ENCODE results near the gene NBAS. TPM values are rescaled to one million over a fixed set of nuclear protein-coding genes. Genes with fewer than 3 reads are reported as not detected.

NBAS gene
- polyA plus RNA-seq, 1 of the 3 experiments (the other 2 are of a cell fraction): 12.0 TPM

- Histone ChIP-seq H3K36me3 (replicated peaks in 1 of 2; ENCODE audit: control insufficient read depth in 1 of 2, insufficient read depth in 2 of 2, low read length in 1 of 2) (peaks cover 14 to 36% of the 10 kb centered on the region in 2 experiments), H2AFZ (ENCODE audit: low read depth) (no peak overlapping the region), H3K4me1 (ENCODE audit: control insufficient read depth in 1 of 2, insufficient read depth in 2 of 2, low read depth in 1 of 2, low read length in 1 of 2) (no peaks in the 10 kb centered on the region), H3K79me2 (ENCODE audit: insufficient read depth) (no peaks in the 10 kb centered on the region), H3K4me3 (ENCODE audit: low read depth in 2 of 2, low read length in 1 of 2) (no peak overlapping the region), H3F3A (replicated peaks; ENCODE audit: insufficient read depth) (no peaks in the 10 kb centered on the region), H3K27ac (ENCODE audit: low read depth in 2 of 2, low read length in 1 of 2) (no peak overlapping the region), H3K27me3 (ENCODE audit: insufficient read depth) (no peaks in the 10 kb centered on the region), H3K9me2 (no peaks in the 10 kb centered on the region), H3K9me3 (no peaks in the 10 kb centered on the region; the same call in 1 of the 2 replicates), H4K20me1 (ENCODE audit: insufficient read depth) (no peaks in the 10 kb centered on the region), H3K4me2 (no peak overlapping the region), H3K9ac (no peak overlapping the region)
- WGBS (ENCODE audit: low lambda C conversion rate): 96% methylated on average over 5 of the region's 5 CpGs
- POLR2A ChIA-PET: no interaction called here
- CTCF ChIA-PET: interaction anchor here (0.6 kb wide), 1 partner anchor 606 kb away, joined by 4 read pairs; no protein-coding TSS in a partner anchor
- no peak for TF ChIP-seq EP300 (IDR thresholded peaks at IDR 0.05; ENCODE audit: borderline replicate concordance in 1 of 2, low read depth in 1 of 2, low read length in 1 of 2)
- no peak for TF ChIP-seq GATA2 (CRISPR knock-in tag; IDR thresholded peaks at IDR 0.05)
- TF ChIP-seq MXI1 (IDR thresholded peaks at IDR 0.05; ENCODE audit: low read depth, low read length): no peak
- TF ChIP-seq ELF1 (IDR thresholded peaks at IDR 0.05): no peak
- no peak for TF ChIP-seq RXRA (IDR thresholded peaks at IDR 0.05; ENCODE audit: borderline replicate concordance, low read depth)
- TF ChIP-seq GABPA (IDR thresholded peaks at IDR 0.05; ENCODE audit: low read depth): no peak
- TF ChIP-seq POLR2AphosphoS5 (IDR thresholded peaks at IDR 0.05; ENCODE audit: low read depth, low read length): no peak
- TF ChIP-seq RCOR1 (IDR thresholded peaks at IDR 0.05; ENCODE audit: low read length): no peak
- TF ChIP-seq TEAD4 (IDR thresholded peaks at IDR 0.05; ENCODE audit: borderline replicate concordance, insufficient read depth): no peak
- no peak for TF ChIP-seq NFIC (IDR thresholded peaks at IDR 0.05; ENCODE audit: borderline replicate concordance)
- TF ChIP-seq YY1 (IDR thresholded peaks at IDR 0.05; ENCODE audit: low read depth): no peak
- no peak for TF ChIP-seq TCF12 (IDR thresholded peaks at IDR 0.05)
- TF ChIP-seq CTCF (IDR thresholded peaks at IDR 0.05): no peak
- TF ChIP-seq CHD2 (IDR thresholded peaks at IDR 0.05; ENCODE audit: low read length, partially characterized antibody): no peak
- DNase-seq: no peak
Observed at GRCh38 chr2:15448250-15448839, 112.8 kb downstream of the NBAS start.

- H3K79me2 ChIP-seq (ENCODE audit: insufficient read depth): no peaks in the 10 kb centered on the region
- H3K27me3 ChIP-seq (ENCODE audit: insufficient read depth): no peaks in the 10 kb centered on the region
- H3K4me2 ChIP-seq: no peak overlapping the region
- H3K9ac ChIP-seq: no peak overlapping the region
- H4K20me1 ChIP-seq (ENCODE audit: insufficient read depth): no peaks in the 10 kb centered on the region
- TF ChIP-seq RAD21 (IDR thresholded peaks at IDR 0.05; ENCODE audit: low read length) (no peak), JUND (IDR thresholded peaks at IDR 0.05) (no peak), SIN3A (IDR thresholded peaks at IDR 0.05; ENCODE audit: borderline replicate concordance, low read depth, low read length) (no peak), FOSL2 (IDR thresholded peaks at IDR 0.05; ENCODE audit: borderline replicate concordance, low read depth) (no peak), RXRA (IDR thresholded peaks at IDR 0.05; ENCODE audit: borderline replicate concordance, low read depth) (no peak), ZBTB33 (IDR thresholded peaks at IDR 0.05; ENCODE audit: borderline replicate concordance, low read depth) (no peak)
- H3F3A ChIP-seq (replicated peaks; ENCODE audit: insufficient read depth): no peaks in the 10 kb centered on the region
- H2AFZ ChIP-seq (ENCODE audit: low read depth): no peak overlapping the region
- H3K4me1 ChIP-seq (ENCODE audit: control insufficient read depth in 1 of 2, insufficient read depth in 2 of 2, low read depth in 1 of 2, low read length in 1 of 2): no peaks in the 10 kb centered on the region
- no peak overlapping the region for H3K27ac ChIP-seq (ENCODE audit: low read depth in 2 of 2, low read length in 1 of 2)
- no peaks in the 10 kb centered on the region; the same call in 1 of the 2 replicates for H3K9me3 ChIP-seq
- DNase-seq: no peak
- ChIA-PET POLR2A (no interaction called here), CTCF (no interaction called here)
- 93% methylated on average over 2 of the region's 2 CpGs for WGBS (ENCODE audit: low lambda C conversion rate)
- peaks cover 7 to 27% of the 10 kb centered on the region in 2 experiments for H3K36me3 ChIP-seq (replicated peaks in 1 of 2; ENCODE audit: control insufficient read depth in 1 of 2, insufficient read depth in 2 of 2, low read length in 1 of 2)
- no peaks in the 10 kb centered on the region for H3K9me2 ChIP-seq
- H3K4me3 ChIP-seq (ENCODE audit: low read depth in 2 of 2, low read length in 1 of 2): no peak overlapping the region
Observed at GRCh38 chr2:15447381-15447780, 113.8 kb downstream of the NBAS start.

All from SK-N-SH (cell line).